Measurements from ENCODE around the gene COL4A1. TPM values are rescaled to one million over a fixed set of nuclear protein-coding genes. Genes with fewer than 3 reads are reported as not detected.

Gene COL4A1
- polyA plus RNA-seq, 1 donor (not counting 4 experiments of a cell fraction or from before 2014, with no cell fraction given), result 22.3 TPM

- FAIRE-seq (no peak), DNase-seq (ENCODE audit: low read depth, low spot score) (no peak)
- H3K9me3 ChIP-seq (ENCODE audit: control insufficient read depth, low read depth, low read length), result no peaks in the 10 kb centered on the region
- TF ChIP-seq EZH2 (IDR thresholded peaks at IDR 0.05; ENCODE audit: low read length) (no peak), CTCF (optimal IDR thresholded peaks at IDR 0.05 in 1 of 3, IDR thresholded peaks at IDR 0.05 in 1 of 3, conservative IDR thresholded peaks at IDR 0.05 in 1 of 3; ENCODE audit: extremely low read depth in 1 of 3, insufficient read depth in 2 of 3, low read length in 3 of 3) (no peak)
- H3K9me1 ChIP-seq (ENCODE audit: control insufficient read depth, extremely low read depth, insufficient read depth, low read length), result no peaks in the 10 kb centered on the region
- no peak overlapping the region for H2AFZ ChIP-seq (ENCODE audit: control insufficient read depth, low read length)
- H3K4me3 ChIP-seq (ENCODE audit: control insufficient read depth in 2 of 3, extremely low read depth in 1 of 3, insufficient read depth in 2 of 3, low read depth in 1 of 3, low read length in 3 of 3), result no peak overlapping the region
- no peak overlapping the region for H3K9ac ChIP-seq (ENCODE audit: control insufficient read depth, extremely low read depth, insufficient read depth, low read length)
- H3K4me1 ChIP-seq (ENCODE audit: control insufficient read depth, extremely low read depth, insufficient read depth, low read length), result no peaks in the 10 kb centered on the region
- dilution Hi-C loops (cut with MboI; ENCODE audit: extremely low pct_ligation_motif_present, low sequenced_read_pairs), result no loop called here
- no peaks in the 10 kb centered on the region for H4K20me1 ChIP-seq (ENCODE audit: control insufficient read depth, extremely low read depth, insufficient read depth, low read length)
- peaks cover 9 to 12% of the 10 kb centered on the region in 2 experiments for H3K36me3 ChIP-seq (ENCODE audit: control insufficient read depth in 2 of 2, extremely low read depth in 1 of 2, insufficient read depth in 2 of 2, low read length in 2 of 2)
- no peak overlapping the region for H3K4me2 ChIP-seq (ENCODE audit: control insufficient read depth, extremely low read depth, insufficient read depth, low read depth, low read length)
- H3K79me2 ChIP-seq (ENCODE audit: control insufficient read depth, insufficient read depth, low read length), result no peaks in the 10 kb centered on the region
- no peaks in the 10 kb centered on the region for H3K27me3 ChIP-seq (ENCODE audit: control insufficient read depth, extremely low read depth, insufficient read depth, low read length)
- no peak overlapping the region for H3K27ac ChIP-seq (ENCODE audit: control insufficient read depth, insufficient read depth, low read length)
Observed at GRCh38 chr13:110211735-110212134, 95.2 kb downstream of the COL4A1 start.

DNA sequence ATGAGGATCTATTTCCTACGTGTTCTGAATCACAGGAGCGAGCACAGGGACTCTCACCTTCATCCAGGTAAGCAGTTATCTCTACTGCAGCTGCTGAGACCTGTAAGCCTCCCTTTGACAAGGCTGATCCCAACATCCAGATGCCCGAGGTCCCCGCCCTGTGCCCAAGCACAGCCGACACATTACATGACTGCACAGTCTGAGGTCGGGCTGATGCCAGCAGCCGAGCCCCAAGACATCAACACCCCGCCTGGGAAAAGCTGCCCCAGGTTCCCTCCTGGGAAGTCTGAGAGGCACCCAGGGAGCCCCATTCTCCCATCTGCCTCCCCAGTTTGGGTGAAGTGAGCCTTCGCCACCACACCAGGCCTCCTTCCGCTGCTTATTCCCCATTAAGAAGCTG is 95.9 kb downstream of the COL4A1 start:
- Histone ChIP-seq H4K20me1 (ENCODE audit: control insufficient read depth, extremely low read depth, insufficient read depth, low read length) (no peaks in the 10 kb centered on the region), H3K27me3 (ENCODE audit: control insufficient read depth, extremely low read depth, insufficient read depth, low read length) (no peaks in the 10 kb centered on the region), H2AFZ (ENCODE audit: control insufficient read depth, low read length) (no peak overlapping the region), H3K79me2 (ENCODE audit: control insufficient read depth, insufficient read depth, low read length) (no peaks in the 10 kb centered on the region), H3K9ac (ENCODE audit: control insufficient read depth, extremely low read depth, insufficient read depth, low read length) (no peak overlapping the region), H3K9me3 (ENCODE audit: control insufficient read depth, low read depth, low read length) (no peaks in the 10 kb centered on the region), H3K9me1 (ENCODE audit: control insufficient read depth, extremely low read depth, insufficient read depth, low read length) (no peaks in the 10 kb centered on the region), H3K36me3 (ENCODE audit: control insufficient read depth in 2 of 2, extremely low read depth in 1 of 2, insufficient read depth in 2 of 2, low read length in 2 of 2) (peaks cover 11 to 16% of the 10 kb centered on the region in 2 experiments), H3K27ac (ENCODE audit: control insufficient read depth, insufficient read depth, low read length) (no peak overlapping the region), H3K4me2 (ENCODE audit: control insufficient read depth, extremely low read depth, insufficient read depth, low read depth, low read length) (no peak overlapping the region), H3K4me3 (ENCODE audit: control insufficient read depth in 2 of 3, extremely low read depth in 1 of 3, insufficient read depth in 2 of 3, low read depth in 1 of 3, low read length in 3 of 3) (no peak overlapping the region), H3K4me1 (ENCODE audit: control insufficient read depth, extremely low read depth, insufficient read depth, low read length) (no peaks in the 10 kb centered on the region)
- DNase-seq (ENCODE audit: low read depth, low spot score), result no peak
- TF ChIP-seq EZH2 (IDR thresholded peaks at IDR 0.05; ENCODE audit: low read length), result no peak
- TF ChIP-seq CTCF (optimal IDR thresholded peaks at IDR 0.05 in 1 of 3, IDR thresholded peaks at IDR 0.05 in 1 of 3, conservative IDR thresholded peaks at IDR 0.05 in 1 of 3; ENCODE audit: extremely low read depth in 1 of 3, insufficient read depth in 2 of 3, low read length in 3 of 3), result no peak
- no peak for FAIRE-seq
- dilution Hi-C loops (cut with MboI; ENCODE audit: extremely low pct_ligation_motif_present, low sequenced_read_pairs), result no loop called here

All from keratinocyte (primary cell).